EL (cell line): ENCODE measurements around the gene MAP3K4.

Experiments
- DNase-seq: peaks from one replicate; pipeline ENCODE4 v3.0.0-alpha.2; 2016

Gene MAP3K4

DNA sequence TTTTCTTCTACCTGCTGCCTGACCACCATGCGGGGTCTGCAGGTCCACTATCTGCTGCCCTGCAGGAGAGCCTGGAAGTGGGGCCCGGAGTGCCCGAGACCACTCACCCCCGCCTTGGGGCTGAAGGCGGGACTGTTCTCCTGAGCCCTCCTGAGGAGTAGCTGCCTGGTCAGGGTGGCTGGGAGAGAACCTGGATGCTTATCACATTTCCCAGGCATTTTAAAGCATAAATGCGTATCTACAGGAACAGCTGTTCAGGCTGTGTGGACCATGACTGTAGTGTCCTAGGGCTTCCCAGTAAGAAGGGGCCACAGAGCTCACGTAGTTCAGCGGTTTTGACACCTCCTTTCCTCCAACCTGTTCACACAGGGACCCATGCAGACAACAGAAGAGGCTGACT is 159.0 kb downstream of the MAP3K4 start:
- DNase-seq, result no peak

DNA sequence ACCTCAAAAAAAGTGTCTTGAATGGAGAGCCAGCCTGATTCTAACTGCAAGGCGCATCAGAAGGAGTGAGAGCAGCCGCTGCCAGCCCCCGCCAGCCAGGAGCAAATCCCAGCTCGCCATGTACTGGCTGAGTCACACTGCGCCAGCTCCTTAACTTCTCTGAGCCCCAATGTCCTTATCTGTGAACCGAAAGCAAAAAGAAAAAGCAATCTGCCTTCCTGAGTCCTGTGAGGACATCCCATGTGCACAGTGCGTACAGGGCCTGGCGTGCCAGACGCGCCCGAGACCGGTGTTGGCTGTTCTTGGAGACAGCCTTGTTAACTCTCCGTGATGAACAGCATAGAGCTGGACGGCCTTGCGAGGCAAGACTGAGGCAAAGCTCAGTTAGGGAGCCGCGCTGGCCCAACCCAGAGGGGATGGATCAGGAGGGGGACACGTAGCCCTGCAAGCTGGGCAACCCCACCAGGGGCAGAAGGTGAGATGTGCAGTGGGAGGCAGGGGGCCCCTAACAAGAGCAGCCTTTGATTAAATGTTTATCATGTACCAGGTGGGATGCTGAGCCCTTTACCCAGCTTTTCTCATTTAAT is 159.6 kb downstream of the MAP3K4 start:
- DNase-seq, result no peak

DNA sequence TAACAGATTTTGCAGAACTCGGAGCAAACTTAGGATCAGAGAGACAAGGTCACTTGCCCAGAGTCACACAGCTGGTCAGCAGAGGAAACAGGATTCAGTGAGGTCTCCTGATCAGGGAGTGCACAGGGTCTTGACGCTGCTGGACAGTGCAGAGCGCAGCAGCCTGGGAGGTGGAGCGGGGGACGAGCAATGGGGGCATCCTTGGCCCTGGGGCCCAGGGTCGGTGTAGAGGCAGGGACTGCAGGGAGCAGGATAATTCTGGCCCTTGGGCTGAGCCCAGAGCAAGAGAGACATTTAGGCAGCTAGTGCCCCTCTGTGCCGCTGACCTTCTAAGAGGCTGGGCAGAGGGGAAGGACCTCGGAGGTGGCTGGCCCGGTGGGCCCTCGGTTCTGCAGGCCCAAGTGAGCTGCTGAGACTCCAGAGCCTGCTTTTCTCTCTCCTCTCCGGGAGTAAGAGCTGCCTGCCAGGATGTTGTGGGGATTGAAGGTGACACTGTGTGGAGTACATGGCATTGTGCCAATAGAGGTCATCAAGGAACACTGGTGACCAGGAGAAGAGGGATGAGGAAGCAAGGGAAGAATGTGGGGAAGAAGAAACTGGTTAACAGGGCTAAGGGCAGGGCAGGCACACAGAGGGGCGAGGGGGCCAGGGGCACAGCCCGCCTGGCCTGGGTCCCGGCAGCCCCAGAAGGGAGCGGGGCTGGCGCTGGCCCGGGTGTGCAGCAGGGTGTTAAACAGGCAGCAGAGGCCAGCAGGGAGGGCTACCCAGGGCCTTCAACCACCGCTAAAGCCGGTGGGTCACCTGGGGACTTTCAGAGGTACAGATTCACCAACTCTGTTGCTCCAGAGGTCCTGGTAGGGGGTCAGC is 160.3 kb downstream of the MAP3K4 start:
- DNase-seq, result no peak

DNA sequence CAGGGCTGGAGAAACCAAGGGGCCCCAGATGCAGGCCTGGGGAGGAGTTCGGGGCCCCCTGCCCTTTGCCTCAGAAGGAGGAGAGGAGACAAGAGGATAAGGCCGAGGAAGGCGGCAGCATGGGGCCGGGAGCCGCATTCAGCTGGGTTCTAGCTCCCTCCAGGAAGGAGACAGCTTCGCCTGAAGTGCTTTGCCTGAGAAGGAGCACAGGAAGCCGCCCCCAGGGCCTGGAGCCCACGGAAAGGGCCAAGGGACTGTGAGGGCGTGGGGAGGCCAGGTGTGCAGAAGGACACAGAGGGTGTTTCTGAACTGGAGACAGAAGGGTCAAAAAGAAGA is 160.9 kb downstream of the MAP3K4 start:
- DNase-seq, result no peak

DNA sequence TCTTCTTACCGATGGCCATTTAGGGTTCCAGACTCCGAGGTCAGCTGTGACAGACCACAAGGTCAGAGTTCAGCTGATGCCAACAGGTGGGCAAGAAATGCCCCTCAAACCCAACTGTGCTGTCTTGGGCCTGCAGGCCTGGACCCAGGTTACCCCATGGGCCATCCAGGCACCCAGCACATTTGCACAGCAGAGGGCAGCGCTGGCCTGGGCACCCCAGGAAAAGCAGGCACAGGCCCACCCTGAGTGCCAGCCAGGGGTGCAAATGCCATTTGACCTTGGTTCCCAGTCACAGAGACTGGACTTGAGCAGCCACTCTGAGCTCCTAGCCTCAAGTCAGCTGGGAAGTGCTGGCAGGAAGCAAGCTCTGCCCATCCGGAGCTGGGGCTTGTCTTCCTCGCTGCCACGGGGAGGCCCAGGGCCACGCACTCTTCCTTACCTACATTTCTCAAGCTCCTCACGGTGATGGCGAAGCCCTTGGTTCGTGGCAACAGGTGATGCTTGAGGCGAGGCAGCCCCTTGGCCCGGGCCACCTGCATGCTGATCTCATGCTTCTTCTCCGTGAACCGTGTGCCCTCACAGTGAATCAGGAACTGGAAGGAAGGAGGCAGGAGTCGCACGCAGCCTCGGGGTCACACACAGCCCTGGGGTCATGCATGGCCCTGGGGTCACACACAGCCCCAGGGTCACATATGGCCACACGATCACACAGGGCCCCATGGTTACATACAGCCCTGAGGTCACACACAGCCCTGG is 161.5 kb downstream of the MAP3K4 start:
- peak; percentile 8 for DNase-seq

DNA sequence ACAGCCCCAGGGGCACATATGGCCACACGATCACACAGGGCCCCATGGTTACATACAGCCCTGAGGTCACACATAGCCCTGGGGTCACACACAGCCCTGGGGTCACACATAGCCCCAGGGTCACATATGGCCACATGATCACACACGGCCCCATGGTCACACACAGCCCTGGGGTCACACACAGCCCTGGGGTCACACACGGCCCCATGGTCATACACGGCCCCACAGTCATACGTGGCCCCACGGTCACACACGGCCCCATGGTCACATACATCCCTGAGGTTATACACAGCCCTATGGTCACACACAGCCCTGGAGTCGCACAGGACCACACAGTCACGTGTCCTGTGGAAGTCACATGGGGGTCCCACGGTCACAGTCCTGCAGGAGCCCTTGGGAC is 162.2 kb downstream of the MAP3K4 start:
- no peak for DNase-seq

DNA sequence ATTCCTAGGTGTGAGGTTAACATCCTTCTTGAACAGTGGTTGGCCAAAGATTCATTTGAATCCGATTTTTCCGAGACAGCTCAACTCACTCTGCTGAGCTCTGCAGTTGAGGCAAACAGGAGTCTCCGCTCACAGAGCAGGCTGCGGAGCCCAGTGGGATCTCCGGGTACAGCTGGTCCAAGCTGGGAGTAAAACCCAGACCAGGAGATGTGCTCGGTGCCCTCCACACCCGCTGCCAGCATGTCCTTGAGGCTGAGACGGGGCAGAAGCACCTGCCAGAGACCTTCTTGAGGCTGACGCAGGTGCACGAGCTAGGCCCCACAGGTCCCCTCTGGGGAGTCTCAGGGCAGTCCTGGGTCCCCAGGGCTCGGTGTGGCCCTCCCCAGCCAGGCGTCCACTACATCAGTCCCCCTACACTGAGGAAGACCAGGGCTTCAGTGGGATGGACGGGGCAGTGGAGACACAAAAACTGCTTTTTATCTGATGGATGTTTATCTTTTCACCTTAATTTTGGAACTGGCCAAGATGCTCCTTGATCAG is 163.3 kb downstream of the MAP3K4 start:
- no peak for DNase-seq

DNA sequence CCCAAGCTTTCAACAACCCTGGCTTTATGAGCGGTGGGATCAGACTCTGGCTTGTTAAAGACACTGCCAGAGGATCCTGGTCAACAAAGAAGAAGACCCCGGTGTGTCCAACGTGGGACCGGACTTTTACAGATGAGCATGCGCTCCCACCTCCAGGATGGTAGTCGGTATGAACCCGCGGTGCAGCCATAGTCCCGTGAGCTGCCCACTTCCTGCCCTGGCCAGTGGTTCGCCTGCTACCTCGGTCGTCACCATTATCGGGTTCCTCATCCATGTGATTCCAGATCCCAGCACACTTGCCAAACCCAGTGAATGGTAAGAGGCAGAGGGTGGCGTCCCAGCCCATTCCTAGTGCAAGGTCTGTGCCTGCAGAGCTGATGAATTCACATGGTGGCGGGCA is 169.6 kb downstream of the MAP3K4 start:
- DNase-seq, result no peak

DNA sequence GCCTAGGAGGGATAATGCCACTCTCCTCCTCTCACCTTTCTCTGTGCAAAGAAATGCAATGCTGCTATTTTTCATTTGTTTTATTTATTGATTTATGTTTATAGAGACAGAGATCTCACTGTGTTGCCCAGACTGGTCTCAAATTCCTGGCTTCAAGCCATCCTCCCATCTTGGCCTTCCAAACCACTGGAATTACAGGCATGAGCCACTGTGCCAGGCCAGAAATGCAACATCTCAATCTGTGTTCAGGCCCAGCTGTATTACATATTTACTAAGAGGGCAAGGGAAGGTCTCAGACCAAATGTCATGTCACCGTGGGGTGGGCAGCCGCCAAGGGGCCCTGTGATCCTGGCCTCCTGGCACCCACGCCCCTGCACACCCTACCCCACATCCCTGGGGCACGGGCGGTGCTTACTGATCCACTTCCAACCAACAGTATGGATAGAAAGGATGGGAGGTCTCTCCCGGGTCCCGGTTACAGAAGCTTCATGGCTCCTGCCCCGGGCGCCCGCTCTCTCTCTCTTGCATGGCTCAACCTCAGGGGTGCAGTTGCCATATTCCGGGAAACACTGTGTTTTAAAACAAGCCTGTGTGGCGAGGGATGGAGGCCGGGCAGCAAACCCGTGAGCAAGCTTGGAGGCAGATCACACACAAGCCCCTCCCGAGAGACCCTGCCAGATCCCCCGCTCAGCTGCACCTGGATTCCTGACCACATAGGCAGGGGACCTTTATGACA is 170.5 kb downstream of the MAP3K4 start:
- DNase-seq, result peak; percentile 56

DNA sequence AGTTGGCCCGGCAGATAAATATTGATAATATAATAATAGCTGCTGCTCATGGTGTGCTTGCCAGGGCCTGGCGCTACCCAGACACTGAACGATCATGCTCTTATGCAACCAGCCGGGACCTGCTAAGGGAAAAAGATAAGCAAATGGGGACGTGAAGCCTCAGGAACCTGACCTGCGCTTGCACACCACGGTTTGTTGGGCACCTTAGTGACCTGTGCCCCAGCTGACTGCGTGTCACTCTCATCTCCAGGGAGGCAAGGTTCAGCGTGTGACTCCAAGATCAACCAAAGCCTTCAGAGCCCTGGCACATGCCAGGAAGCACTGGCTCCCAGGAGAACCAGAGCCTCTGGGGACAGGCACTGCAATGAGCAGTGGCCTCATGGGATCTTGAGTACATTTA is 171.2 kb downstream of the MAP3K4 start:
- no peak for DNase-seq

DNA sequence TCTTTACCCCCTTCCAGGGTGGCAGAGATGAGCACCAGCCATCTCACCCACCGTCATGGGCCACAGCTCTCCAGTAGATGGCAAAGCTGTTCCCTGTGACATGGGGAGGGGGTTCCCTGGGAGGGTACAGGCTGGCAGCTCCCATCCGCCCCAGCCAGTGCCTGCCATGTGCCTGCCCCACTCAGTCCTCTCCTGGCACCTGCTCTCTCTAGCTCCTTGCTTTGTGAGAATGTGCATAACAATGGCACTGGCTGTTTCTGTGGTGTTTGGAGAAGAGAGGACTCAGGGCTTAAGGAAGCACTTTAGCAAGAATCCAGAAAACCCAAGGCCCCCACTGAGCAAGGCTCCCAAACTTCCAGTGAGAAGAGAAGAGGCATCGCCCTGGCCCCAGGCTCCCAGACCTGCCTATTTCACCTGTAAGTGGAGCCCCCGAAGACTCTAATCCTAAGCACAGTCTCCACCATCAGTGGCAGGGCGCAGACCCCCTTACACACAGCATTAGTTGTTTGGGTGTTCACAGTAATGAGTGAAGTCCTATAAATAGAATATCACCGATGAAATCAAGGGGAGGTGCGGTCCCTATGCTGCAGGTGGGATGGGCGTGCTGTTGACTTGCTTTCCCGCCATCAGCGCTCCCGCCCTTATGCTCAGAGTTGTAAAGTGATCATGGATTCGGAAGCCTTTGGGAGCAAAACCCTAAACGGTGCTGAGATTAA is 172.1 kb downstream of the MAP3K4 start:
- DNase-seq, result no peak

DNA sequence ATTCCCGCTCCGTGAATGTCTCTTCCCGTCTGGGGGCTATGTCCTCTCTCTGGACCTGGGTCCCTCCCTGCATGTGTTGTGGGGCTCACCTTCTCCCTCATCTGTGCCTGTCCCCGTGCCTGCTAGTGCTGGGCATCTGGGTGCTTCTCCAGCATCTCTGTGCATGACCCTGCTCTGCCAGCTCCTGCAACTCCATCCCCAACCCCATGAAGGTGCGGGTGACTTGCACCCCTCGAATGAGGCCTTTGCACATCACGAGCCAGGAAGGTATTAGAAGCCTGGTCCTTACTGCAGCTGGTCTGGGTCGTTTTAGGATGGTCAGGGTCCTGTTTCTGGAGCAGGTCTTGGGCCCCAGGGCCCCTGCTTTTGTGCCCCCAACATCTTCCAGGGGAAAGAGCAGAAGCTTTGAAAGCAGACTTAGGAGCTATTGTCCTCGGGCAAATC is 172.6 kb downstream of the MAP3K4 start:
- no peak for DNase-seq

DNA sequence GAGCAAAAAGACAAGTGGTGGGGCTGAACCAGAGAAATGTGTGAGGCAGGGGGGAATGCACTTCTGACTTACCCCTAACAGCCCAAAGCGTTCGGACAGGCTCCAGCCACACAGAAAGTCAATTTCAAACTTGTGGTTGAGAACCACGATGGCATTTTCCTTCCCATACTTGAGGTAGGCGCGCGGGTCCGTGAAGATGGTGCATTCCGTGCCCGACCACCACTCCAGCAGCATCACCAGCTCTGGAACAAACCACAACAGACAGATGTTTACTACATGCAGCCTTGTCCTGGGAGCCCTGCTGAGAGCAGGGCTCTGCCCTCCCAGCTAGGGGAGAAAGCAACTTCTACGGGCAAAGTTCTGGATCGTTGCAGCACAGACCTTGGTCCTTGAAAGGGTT is 174.6 kb downstream of the MAP3K4 start:
- DNase-seq, result no peak

DNA sequence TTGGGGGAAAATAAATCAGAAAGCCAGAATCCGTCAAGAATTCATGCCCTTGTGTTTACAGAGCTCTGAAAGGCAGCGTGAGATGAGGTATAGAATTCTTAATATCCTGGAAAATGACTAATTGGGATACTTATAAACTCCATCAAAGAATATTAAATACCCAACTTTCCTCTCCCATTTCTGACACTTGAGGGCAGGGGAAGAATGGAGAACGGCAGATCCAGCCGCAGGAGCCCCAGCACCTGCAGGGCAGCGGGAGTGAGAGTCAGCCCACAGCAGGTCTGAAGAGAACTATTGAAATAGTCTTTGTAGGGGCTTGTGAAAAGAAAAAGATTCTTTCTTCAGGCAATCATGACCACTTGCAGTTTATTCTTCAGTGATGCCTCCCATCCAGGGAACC is 175.1 kb downstream of the MAP3K4 start:
- no peak for DNase-seq
